Posterior cingulate gyrus (tissue), 11 donors: ENCODE results near the gene SCN4B.

Experiments used
- DNase-seq, 10 donors: peaks; one replicate each; pipeline versions ENCODE4 v3.0.0 to v3.0.0-alpha.2; 2020 to 2021; ENCODE audit warnings: mixed read lengths in 3 of 10
- intact Hi-C: fragments of 100-400 bp; cut with DNase I; formaldehyde crosslinking; loops from one replicate; pipeline ENCODE4 v1.15.1; 2023

The SCN4B gene

GRCh38 chr11:118175031-118175992, 22.7 kb upstream of the SCN4B start:
- peak in 1 of 10 donors; percentile 81 for DNase-seq

GRCh38 chr11:118174006-118174567, 21.5 kb upstream of the SCN4B start:
- intact Hi-C loops: no loop called here
- DNase-seq: peak in 2 of 10 donors; percentile 59 to 63

More at GRCh38 chr11:118175031-118175992, 22.7 kb upstream of the SCN4B start:
- intact Hi-C loops: no loop called here

GRCh38 chr11:118172356-118172755, 19.7 kb upstream of the SCN4B start:
- intact Hi-C loops: no loop called here

GRCh38 chr11:118171269-118172062, 18.8 kb upstream of the SCN4B start:
- intact Hi-C loops: loop anchor here (1.0 kb wide), 1 partner anchor 26 kb away; no protein-coding TSS in a partner anchor
- peak; percentile 80 to 98 (median 89) for DNase-seq

More at GRCh38 chr11:118172356-118172755, 19.7 kb upstream of the SCN4B start:
- DNase-seq: peak in 2 of 10 donors; percentile 23 to 61

GRCh38 chr11:118170882-118171268, 18.3 kb upstream of the SCN4B start:
- intact Hi-C loops: loop anchor here (1.0 kb wide), 1 partner anchor 26 kb away; no protein-coding TSS in a partner anchor
- DNase-seq: peak in 1 of 10 donors; percentile 82

GRCh38 chr11:118170231-118170630, 17.6 kb upstream of the SCN4B start:
- intact Hi-C loops: no loop called here
- peak in 1 of 10 donors; percentile 70 for DNase-seq

GRCh38 chr11:118169300-118170140, 16.9 kb upstream of the SCN4B start:
- intact Hi-C loops: no loop called here
- DNase-seq: peak in 1 of 10 donors; percentile 55

- DNase-seq: peak in 1 of 10 donors; percentile 45
- intact Hi-C loops: no loop called here
Observed at GRCh38 chr11:118168751-118169150, 16.1 kb upstream of the SCN4B start.

- intact Hi-C loops: no loop called here
Observed at GRCh38 chr11:118168316-118168715, 15.7 kb upstream of the SCN4B start.

GRCh38 chr11:118167906-118168305, 15.3 kb upstream of the SCN4B start:
- peak in 1 of 10 donors; percentile 83 for DNase-seq

More at GRCh38 chr11:118168316-118168715, 15.7 kb upstream of the SCN4B start:
- DNase-seq: peak in 1 of 10 donors; percentile 53

GRCh38 chr11:118167253-118167652, 14.6 kb upstream of the SCN4B start:
- intact Hi-C loops: no loop called here
- no peak for DNase-seq

More at GRCh38 chr11:118167906-118168305, 15.3 kb upstream of the SCN4B start:
- intact Hi-C loops: no loop called here

- intact Hi-C loops: no loop called here
- peak in 1 of 10 donors; percentile 67 for DNase-seq
Observed at GRCh38 chr11:118166641-118167040, 14.0 kb upstream of the SCN4B start.

- peak in 1 of 10 donors; percentile 27 for DNase-seq
Observed at GRCh38 chr11:118164885-118165284, 12.3 kb upstream of the SCN4B start.

GRCh38 chr11:118163494-118163893, 10.9 kb upstream of the SCN4B start:
- intact Hi-C loops: no loop called here
- peak in 1 of 10 donors; percentile 22 for DNase-seq

More at GRCh38 chr11:118164885-118165284, 12.3 kb upstream of the SCN4B start:
- intact Hi-C loops: no loop called here

- DNase-seq: peak in 1 of 10 donors; percentile 7
- intact Hi-C loops: no loop called here
Observed at GRCh38 chr11:118162846-118163245, 10.2 kb upstream of the SCN4B start.

GRCh38 chr11:118161786-118162185, 9.2 kb upstream of the SCN4B start:
- DNase-seq: peak in 2 of 10 donors; percentile 3 to 60
- intact Hi-C loops: no loop called here

GRCh38 chr11:118157186-118157895, 4.7 kb upstream of the SCN4B start:
- intact Hi-C loops: no loop called here
- DNase-seq: peak in 2 of 10 donors; percentile 48 to 80

GRCh38 chr11:118156531-118157185, 4.0 kb upstream of the SCN4B start:
- DNase-seq: peak in 4 of 10 donors; percentile 41 to 87 (median 65)
- intact Hi-C loops: no loop called here
